SW480 (cell line): ENCODE data around the gene HEXB.
A peak's percentile ranks its signal among the peaks of the same experiment; 100 is the strongest.
"Not testable (repeated sequence)": the region's sequence is repeated elsewhere in the genome, so short reads cannot be mapped to it uniquely, and the experiment has no call there.

Experiments
- DNase-seq: peaks from one replicate; pipeline ENCODE4 v3.0.0-alpha.2; 2016; ENCODE audit warnings: low spot score

The HEXB gene

GRCh38 chr5:74659172-74659571 is 25.9 kb upstream of the HEXB start:
- no peak for DNase-seq

- DNase-seq, result no peak
Measured at GRCh38 chr5:74660140-74660539, 24.9 kb upstream of the HEXB start.

- no peak for DNase-seq
Measured at GRCh38 chr5:74660873-74661272, 24.2 kb upstream of the HEXB start.

GRCh38 chr5:74664551-74664950 is 20.5 kb upstream of the HEXB start:
- DNase-seq, result no peak

GRCh38 chr5:74665273-74665672 is 19.8 kb upstream of the HEXB start:
- DNase-seq, result no peak

- no peak for DNase-seq
Measured at GRCh38 chr5:74665816-74666215, 19.2 kb upstream of the HEXB start.

GRCh38 chr5:74667396-74667795 is 17.6 kb upstream of the HEXB start:
- no peak for DNase-seq

- DNase-seq, result no peak
Measured at GRCh38 chr5:74669821-74670220, 15.2 kb upstream of the HEXB start.

GRCh38 chr5:74670396-74671038 is 14.5 kb upstream of the HEXB start:
- no peak for DNase-seq

- no peak for DNase-seq
Measured at GRCh38 chr5:74672215-74672877, 12.7 kb upstream of the HEXB start.

- peak; percentile 50 for DNase-seq
Measured at GRCh38 chr5:74673011-74673790, 11.8 kb upstream of the HEXB start.

- DNase-seq, result not testable (repeated sequence)
Measured at GRCh38 chr5:74676466-74676865, 8.6 kb upstream of the HEXB start.

- DNase-seq, result not testable (repeated sequence)
Measured at GRCh38 chr5:74678123-74678522, 6.9 kb upstream of the HEXB start.

GRCh38 chr5:74679300-74679699 is 5.7 kb upstream of the HEXB start:
- not testable (repeated sequence) for DNase-seq

GRCh38 chr5:74679966-74680365 is 5.1 kb upstream of the HEXB start:
- DNase-seq, result peak; percentile 31

- peak; percentile 8 for DNase-seq
Measured at GRCh38 chr5:74685979-74686631, 1.1 kb downstream of the HEXB start.

GRCh38 chr5:74686962-74687751 is 2.1 kb downstream of the HEXB start:
- DNase-seq, result no peak

GRCh38 chr5:74693191-74693590 is 8.2 kb downstream of the HEXB start:
- no peak for DNase-seq

- DNase-seq, result no peak
Measured at GRCh38 chr5:74717596-74717995, 32.6 kb downstream of the HEXB start.

- DNase-seq, result no peak
Measured at GRCh38 chr5:74722271-74722670, 37.2 kb downstream of the HEXB start.

- no peak for DNase-seq
Measured at GRCh38 chr5:74725331-74725730, 40.3 kb downstream of the HEXB start.

GRCh38 chr5:74736759-74737158 is 51.7 kb downstream of the HEXB start:
- no peak for DNase-seq
